T-helper 9 cell (primary cell): ENCODE measurements around the gene DPM3.
A peak's percentile ranks its signal among the peaks of the same experiment; 100 is the strongest.
"Not testable (repeated sequence)": the region's sequence is repeated elsewhere in the genome, so short reads cannot be mapped to it uniquely, and the experiment has no call there.

Experiments used
- DNase-seq: peaks from one replicate; pipeline ENCODE4 v3.0.0-alpha.2; 2020
- total RNA-seq, 2 donors: gene quantifications; one replicate each; lab custom pipeline; 2026; lab: John Stamatoyannopoulos, UW

The DPM3 gene, protein sequence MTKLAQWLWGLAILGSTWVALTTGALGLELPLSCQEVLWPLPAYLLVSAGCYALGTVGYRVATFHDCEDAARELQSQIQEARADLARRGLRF
- total RNA-seq = 2.9 to 6.2 reads per million in 2 donors

DNA sequence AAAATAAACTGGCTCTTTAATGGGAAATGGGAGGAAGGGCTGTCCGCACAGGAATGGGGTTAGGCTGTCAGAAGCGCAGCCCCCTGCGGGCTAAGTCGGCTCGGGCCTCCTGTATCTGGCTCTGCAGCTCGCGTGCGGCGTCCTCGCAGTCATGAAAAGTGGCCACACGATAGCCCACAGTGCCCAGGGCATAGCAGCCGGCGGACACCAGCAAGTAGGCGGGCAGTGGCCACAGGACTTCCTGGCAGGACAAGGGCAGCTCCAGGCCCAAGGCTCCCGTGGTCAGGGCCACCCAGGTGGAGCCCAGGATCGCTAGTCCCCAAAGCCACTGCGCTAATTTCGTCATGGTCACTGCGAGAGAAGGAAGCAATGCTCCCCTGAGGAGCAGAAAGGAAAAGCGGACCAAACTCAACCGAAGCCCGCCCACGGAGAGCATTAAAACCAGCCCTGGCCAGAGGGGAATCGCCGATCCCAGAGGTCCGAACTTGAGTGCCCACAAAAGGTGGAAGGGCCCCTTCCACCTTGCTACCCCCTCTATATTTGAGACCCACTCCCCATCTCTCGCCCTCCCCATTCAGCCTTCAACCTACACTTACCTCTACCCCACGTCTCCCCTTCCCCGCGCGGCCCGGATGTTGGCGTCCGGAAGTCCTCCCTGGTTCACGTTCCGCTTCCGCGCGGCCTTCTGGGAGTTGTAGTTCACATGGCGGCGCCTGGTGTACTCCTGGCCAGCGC, at the start of gene DPM3:
DPM3 (minus strand) TSS at position 637 of the 735 bp plus-strand sequence; CDS start at position 346, 291 bp downstream.
- peak; percentile 90 for DNase-seq

DNA sequence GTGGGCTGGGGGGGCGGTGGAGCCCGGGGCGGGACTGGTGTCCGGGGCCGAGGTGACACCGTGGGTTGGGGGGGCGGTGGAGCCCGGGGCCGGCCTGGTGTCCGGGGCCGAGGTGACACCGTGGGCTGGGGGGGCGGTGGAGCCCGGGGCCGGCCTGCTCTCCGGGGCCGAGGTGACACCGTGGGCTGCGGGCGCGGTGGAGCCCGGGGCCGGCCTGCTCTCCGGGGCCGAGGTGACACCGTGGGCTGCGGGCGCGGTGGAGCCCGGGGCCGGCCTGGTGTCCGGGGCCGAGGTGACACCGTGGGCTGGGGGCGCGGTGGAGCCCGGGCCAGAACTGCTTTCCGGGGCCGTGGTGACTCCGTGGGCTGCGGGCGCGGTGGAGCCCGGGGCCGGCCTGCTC, 49.6 kb upstream of the DPM3 start:
- not testable (repeated sequence) for DNase-seq

DNA sequence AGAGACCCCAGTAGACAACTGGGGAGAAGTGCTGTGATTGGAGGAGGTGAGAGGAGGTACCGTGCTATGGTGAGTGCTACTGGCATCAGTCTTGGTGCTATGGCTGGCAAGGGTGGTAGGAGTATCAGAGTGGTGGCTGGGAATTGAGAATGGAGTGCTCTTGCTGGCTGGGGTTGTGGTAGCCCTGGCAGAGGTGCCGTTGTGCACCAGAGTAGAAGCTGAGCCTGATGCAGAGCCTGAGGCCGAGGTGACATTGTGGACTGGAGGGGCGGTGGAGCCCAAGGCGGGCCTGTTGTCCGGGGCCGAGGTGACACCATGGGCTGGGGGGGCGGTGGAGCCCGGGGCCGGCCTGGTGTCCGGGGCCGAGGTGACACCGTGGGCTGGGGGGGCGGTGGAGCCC, 47.9 kb upstream of the DPM3 start:
- DNase-seq = no peak

DNA sequence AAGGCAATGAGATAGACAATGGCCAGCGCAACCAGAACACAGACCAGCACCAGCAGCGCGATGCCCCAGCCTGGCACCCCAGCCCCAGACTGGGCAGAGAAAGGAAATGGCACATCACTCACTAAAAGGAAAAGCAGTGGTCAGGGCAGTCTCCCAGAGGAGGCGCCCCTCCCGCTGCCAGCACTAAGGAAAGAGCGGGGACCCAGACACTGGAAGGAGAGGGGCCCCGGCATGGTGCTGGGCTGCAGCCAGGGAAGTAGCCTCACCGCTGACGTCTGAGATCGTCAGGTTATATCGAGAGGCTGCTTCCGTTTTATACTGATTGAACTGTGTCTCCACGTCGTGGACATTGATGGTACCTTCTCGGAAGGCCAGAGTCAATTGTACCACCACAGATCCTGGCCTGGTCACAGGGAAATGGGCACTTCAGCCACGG, 47.1 kb upstream of the DPM3 start:
- DNase-seq = no peak

DNA sequence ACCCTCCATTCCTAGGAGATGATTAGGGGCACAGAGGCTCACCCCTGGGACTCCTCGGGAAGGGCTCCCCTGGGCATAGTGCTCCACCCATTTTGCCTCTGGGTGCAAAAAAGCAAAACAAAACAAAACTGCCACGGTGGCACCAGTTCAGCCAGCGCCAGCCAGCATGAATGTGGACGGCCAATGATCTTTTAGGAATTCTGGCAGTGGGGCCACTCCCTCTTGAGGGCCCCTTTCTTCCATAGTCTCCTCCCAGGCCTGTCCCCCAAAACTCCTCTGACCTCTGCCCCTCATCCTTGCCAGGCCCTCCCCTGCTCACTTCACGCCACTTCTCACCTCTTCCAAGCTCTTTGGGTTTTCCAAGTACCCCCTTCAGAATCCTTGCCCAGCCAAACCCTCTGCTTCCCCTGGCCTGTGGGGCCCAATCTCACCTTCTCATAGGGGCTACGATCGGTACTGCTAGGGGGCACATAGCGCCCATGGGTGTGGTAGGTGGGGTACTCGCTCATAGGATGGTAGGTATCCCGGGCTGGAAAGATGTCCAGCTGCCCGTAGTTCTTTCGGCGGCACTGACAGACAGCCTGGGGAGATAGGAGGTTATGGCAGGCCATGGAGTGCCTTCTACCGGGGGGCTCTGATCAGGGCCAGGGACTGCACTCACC, 46.6 kb upstream of the DPM3 start:
- no peak for DNase-seq

DNA sequence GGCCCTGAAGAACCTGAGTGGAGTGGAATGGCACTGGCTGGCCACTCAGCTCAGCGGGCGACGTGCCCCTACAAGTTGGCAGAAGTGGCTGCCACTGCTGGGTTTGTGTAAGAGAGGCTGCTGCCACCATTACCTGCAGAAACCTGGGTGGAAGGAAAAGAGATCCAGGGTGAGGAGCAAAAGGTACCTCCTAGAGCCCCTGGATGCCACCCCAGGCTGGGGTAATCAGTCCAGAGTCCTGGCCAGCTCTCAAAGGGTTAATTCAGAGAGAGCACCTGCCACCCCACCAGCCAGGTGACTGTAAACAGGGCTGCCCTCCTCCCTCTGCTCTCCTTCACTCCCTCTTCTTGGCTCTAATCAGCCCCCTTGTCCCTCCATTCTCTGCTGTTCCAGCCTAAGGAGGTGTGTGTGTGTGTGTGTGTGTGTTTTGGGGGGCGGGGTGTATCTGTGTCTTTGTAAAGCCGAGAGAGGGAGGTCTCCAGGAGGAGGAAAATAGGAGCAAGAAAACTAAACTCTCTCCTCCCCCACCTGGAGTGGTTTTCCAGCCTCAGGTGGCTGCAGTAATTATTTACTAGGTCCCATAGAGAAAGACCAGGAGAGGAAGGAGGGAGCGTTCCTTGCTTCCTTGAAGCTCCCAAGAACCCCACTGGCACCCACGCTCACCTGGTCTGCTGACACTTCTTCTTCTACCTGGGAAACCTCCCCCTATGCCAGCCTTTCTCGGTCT, 45.9 kb upstream of the DPM3 start:
- no peak for DNase-seq

DNA sequence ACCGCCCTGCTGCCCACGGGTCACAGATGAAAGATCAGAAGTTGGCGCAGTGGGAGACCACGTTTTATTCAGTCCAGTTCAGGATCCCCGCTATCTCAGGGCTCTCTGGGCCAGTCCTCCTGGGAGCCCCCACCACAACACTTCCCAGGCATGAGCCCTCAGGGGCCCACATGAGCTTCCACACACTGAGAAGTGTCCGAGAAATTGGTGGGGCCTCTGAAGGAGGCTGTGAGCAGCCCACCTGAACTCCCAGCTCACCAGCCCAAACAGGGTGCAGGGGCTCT, 45.4 kb upstream of the DPM3 start:
- DNase-seq = no peak

DNA sequence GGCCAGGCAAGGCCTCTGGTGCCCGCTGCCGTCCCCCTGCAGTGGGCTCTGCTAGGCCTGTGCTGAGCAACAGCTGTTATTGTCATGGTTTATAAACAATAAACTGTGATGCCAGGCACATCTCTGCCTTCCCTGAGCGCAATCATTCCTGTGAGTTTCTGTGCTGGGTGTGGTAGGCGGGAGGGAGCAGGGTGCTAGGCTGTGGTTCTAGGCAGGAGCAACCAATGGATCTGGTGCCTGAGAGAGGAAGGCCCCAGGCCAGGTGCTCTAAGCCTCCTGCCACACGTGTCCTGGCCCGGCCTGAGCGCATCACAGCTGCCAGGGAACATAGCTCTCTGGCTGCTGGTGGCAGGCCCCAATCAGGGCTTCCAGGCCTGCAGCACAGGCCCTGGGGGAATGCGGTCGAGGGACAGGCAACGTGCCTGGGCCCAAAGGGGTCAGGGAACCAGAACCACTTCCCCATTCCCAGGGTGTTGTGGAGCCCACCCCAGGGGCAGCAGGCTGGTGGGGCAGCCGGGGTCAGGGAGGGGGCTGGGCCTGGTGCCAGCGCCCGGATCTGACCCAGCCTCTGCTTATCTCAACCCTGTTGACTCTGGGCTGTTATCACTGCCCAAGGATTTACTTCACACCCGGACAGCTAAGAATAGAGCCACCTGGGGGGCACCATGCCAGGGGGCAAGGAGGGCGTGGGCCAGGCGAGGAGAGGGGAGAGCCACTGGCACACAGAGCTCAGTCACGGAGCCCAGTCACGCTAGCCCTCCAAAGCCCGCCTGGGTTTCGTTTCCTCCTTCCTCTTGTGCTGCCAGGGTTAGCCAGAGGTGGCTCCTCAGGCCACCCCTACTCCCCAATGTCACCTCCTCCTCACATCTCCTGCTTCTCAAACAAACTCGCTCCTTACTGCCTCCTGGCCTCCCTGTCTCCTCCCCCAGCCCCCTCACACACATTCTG, 44.8 kb upstream of the DPM3 start:
- no peak for DNase-seq

DNA sequence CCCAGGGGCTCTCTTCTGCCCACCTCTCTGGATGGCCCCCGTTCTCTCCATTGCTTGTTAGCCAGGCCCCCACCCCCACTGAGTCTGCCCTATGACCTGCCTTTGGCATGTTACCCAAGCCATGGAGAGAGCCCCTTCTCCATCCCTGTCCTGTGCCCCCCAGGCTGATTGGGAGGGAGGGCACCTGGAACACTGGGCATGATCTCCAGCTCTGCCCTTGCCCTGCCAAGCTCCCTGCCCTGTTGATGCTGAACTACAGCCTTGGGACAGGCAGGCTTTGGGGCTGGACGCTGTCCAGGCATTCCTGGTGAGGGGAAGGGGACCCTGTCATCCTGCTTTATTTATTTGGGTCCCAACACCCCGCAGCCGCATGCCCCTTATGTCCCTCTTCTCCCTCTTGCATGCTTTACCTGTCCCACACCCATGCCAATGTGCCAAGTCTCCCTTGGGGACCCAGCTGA, 44.0 kb upstream of the DPM3 start:
- no peak for DNase-seq

DNA sequence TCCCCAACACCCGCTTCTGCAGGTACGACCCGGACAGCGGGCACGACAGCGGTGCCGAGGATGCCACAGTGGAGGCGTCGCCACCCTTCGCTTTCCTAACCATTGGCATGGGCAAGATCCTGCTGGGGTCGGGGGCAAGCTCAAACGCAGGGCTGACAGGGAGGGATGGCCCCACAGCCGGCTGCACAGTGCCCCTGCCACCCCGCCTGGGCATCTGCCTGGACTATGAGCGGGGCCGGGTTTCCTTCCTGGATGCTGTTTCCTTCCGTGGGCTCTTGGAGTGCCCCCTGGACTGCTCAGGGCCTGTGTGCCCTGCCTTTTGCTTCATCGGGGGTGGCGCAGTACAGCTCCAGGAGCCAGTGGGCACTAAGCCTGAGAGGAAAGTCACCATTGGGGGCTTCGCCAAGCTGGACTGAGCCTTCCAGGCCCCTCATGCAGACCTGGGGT, 43.5 kb upstream of the DPM3 start:
- DNase-seq = no peak

DNA sequence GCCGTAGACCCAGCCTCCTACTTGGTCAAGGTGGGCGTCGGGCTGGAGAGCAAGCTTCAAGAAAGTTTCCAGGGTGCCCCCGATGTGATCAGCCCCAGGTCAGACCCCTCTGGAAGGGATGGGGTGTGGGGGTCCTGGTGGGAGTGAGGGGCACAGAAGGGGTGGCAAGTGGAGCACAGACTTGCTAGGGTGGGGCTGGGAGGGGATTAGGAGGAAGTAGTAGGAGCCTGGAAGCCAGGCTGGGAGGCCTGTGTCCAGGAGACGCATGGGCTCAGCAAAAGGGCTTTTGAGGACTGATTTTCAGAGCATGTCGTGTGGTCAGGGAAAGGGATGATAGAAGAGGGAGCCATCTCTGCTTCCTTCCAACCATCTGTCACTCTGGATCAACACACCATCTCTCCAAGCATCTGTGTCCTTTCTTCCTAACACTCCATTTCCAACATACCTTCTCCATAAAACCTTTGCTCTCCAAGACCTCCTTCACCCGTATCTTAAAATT, 41.8 kb upstream of the DPM3 start:
- no peak for DNase-seq

DNA sequence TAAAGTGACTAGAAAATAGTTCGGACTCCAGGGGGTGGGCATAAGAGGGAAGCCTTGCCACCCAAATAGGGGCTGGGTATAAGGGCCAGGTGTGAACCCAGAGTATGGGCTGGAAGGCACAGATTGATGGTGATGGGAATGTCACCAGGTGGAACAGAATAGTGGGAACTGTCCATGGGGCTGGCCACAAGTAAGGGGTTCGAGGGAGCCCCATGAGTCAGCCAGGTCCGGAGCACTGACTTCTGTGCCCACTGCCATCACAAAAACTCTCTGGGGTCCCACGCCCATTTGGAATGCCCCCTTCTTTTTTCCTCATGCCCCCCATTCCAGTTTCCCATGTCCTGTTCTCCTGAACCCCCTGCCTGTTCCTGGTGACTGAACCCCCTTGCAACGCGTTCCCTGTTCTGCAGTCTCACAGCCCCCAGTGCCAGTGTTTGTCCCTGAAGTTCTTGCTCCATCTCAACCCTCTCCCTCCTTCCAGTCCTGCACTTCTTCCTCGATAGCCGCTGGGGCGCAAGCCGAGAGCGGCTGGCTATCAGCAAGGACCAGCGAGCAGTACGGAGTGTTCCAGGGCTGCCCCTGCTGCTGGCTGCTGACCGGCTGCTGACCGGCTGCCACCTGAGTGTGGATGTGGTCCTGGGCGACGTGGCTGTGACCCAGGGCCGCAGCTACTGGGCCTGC, 41.2 kb upstream of the DPM3 start:
- DNase-seq = no peak

DNA sequence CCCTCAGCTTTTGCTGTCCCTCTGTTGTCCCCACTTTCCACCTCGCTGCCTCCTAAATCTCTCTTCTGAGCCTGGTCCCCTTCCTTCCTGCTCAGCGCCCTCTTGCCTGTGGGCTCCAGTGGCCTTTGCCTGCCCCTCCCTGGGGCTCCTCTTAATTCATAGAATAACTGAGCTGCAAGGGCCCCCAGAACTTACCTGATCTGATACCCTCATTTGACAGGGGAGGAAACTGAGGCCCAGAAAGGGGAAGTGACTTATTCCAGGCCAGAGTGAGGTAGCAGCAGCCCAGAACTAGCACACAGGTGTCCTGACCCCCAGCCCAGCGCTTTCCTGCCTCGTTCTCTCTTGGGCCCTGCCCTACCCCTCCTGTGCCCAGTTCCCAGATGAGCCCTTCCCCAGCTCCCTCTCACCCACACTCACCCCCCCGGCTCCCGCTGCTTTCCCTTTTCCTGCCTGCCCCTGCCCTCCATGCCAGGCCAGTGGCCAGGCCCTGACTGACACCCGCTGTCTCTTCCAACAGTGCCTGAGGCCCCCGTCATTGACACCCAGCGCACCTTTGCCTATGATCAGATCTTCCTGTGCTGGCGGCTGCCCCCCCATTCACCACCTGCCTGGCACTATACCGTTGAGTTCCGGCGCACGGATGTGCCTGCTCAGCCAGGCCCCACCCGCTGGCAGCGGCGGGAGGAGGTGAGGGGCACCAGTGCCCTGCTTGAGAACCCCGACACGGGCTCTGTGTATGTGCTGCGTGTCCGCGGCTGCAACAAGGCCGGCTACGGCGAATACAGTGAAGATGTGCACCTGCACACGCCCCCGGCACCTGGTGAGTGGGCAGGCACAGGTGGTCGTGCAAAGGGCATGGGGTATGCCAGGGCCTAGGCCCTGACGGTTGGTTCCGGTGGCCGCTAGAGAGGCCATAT, 39.0 kb upstream of the DPM3 start:
- no peak for DNase-seq

DNA sequence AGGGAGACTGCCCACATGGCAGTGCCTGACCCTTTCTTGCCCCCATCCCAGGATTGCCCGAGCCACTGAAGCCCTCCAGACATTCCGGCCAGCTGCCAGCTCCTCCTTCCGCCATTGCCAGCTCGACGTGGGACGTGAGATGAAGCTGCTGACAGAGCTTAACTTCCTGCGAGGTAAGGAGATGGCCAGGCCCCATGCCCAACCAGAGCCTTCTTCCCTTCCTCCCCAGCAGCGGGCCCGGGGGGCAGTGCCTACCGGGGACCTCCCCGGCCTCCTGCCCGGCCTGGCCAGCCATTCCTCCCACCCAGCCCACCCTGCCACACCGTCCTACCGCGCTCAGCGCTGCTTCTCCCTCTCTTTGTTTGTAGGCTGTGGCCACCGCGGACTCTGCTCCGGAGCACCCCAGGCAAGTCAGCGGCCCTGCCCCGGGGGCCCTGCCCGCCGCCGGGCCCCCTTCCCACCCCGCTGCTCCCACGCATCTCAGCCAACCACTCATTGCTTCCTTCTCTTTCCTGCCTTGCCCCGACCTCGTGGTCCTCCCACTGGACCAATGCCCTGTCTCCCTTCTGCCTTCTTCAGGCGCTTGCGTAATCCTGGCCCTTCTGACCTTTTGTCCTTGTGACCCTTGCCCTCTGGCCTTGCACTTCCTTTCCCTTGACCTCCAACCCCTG, 38.2 kb upstream of the DPM3 start:
- no peak for DNase-seq

DNA sequence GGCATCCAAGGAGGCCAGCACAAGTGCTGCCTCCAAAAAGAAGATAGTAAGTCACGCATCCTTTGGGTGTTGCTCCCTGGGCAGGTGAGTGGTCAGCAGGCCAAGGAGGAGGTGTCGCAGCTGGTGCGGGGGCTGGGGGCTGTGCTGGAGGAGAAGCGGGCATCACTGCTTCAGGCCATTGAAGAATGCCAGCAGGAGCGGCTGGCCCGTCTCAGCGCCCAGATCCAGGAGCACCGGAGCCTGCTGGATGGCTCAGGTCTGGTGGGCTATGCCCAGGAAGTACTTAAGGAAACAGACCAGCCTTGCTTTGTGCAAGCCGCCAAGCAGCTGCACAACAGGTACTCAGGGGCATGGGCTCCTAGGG, 37.6 kb upstream of the DPM3 start:
- DNase-seq = no peak

DNA sequence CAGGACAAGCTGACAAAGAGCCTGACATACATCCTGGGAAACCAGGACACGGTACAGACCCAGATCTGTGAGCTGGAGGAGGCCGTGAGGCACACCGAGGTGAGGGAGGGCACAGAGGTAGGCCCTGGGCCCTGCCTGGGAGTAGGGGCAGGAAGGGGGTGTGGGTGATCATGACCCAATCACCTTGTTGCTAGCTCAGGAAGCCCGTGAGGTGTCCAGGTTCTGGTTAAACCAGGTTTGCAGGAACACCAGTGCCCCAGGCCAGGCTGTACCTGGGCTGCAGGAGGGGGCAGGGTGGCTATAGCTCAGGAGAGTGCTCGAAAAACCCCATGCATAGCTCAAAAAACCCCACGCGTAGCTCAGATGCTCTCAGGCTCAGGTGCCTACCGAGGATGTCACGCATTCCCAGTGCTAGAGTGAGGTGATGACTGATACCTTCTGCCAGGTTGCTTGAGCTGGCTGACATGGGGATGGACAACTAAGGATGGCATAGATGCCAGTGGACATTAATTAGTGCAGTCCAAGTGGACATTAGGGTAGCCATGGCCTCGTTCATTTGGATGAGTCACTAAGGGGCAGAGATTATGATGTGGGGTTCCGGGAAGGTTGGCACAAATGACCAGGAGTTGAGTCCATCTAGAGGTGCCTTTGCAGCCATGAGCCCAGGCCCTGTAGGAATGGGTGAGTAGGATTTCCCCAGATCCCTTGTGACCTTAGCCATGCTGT, 37.0 kb upstream of the DPM3 start:
- no peak for DNase-seq

DNA sequence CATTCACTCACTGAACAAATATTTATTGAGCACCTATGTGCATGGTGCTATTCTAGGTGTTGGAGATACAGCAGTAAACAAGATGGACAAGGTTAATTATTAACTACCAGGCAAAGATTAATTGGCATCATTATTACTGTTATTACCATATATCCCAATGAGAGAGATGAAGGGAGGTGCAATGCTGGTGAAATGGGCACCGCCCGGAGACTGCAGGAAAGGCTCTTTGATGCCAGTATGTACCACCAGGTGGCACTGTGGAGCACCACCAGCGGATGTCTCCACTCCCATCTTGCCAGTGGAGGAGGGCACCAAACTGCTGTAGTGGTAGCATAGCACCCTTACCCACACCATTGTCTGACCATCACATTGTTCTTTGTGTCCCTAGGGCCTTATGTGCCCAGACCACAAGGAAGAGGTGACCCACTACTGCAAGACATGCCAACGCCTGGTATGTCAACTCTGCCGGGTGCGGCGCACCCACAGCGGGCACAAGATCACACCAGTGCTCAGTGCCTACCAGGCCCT, 36.3 kb upstream of the DPM3 start:
- peak; percentile 85 for DNase-seq

DNA sequence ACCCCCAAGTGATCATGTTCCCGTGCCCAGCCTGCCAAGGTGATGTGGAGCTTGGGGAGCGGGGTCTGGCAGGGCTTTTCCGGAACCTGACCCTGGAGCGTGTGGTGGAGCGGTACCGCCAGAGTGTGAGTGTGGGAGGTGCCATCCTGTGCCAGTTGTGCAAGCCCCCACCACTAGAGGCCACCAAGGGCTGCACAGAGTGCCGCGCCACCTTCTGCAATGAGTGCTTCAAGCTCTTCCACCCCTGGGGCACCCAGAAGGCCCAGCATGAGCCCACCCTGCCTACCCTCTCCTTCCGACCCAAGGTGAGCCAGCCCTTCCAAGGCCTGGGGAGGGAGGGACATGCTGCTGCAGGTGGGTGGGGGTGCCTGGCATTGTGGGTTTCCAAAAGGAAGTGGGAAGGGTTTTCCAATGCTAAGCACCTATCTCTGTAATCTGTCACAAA, 35.6 kb upstream of the DPM3 start:
- no peak for DNase-seq
